Central memory CD8-positive, alpha-beta T cell (primary cell): Measurements from ENCODE around the gene SDHA.
"Not testable (repeated sequence)": the region's sequence is repeated elsewhere in the genome, so short reads cannot be mapped to it uniquely, and the experiment has no call there.

Source experiments
- ATAC-seq: fragments of 150-1000 bp; cut with Tn5 transposase; replicated peaks from 2 replicates; pipeline ENCODE4 v1.10.0; 2022; ENCODE audit warnings: mild to moderate bottlenecking, moderate FRiP score, moderate number of reproducible peaks; ENCODE audit not compliant: poor library complexity, severe bottlenecking; ENCODE audit errors: extremely low read depth
- DNase-seq, 2 donors: peaks; one replicate each; pipeline ENCODE4 v3.0.0; 2021; ENCODE audit warnings: low spot score in 2 of 2
- H3K27ac Mint-ChIP-seq: one replicate; pipeline ENCODE4 v1.8.0; 2022; ENCODE audit warnings: low read depth, mild to moderate bottlenecking, moderate library complexity, mixed read lengths
- H3K27me3 Mint-ChIP-seq: one replicate; pipeline ENCODE4 v1.8.0; 2022; ENCODE audit warnings: mixed read lengths
- H3K36me3 Mint-ChIP-seq: one replicate; pipeline ENCODE4 v1.8.0; 2022; ENCODE audit warnings: mild to moderate bottlenecking, moderate library complexity, mixed read lengths; ENCODE audit not compliant: insufficient read depth
- H3K4me1 Mint-ChIP-seq: one replicate; pipeline ENCODE4 v1.8.0; 2022; ENCODE audit warnings: mixed read lengths
- H3K4me3 Mint-ChIP-seq: one replicate; pipeline ENCODE4 v1.8.0; 2022; ENCODE audit warnings: mild to moderate bottlenecking, moderate library complexity, mixed read lengths
- H3K9me3 Mint-ChIP-seq: one replicate; pipeline ENCODE4 v1.8.0; 2022; ENCODE audit warnings: mixed read lengths

SDHA gene

DNA sequence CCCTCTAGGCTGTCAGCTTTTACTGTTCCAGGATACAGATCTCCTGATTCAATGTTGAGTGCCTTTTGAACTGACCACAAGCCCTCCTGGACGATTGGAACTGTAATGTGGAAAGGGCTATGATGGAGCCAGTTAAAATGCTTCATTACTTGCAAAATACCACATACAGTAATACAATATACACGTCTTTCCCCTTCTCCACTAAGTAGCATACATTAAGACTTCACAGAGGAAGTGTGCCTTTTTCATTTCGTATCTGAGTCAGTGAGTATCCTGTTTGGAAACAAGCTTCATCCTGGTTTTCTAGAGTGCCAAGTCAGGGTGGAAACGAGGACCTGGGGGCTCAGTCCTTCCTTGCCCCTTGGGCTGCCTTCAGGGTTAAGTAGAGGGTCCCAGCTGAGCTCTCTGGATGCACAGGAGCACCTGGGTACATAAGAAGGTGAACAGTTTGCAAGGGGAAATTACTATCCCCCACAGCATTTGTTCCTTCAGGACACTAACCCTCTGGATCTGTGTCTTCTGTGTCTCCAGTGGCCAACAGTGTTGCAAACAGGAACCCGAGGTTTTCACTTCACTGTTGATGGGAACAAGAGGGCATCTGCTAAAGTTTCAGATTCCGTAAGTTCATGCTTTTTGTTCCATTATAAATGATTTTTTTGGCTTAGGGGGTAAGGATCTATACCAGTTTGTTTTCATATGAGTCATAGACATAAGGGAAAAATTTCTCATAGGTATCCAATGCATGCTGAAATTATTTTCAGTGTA lies 5.0 kb downstream of the SDHA start:
- not testable (repeated sequence) for ATAC-seq, H3K27me3 Mint-ChIP-seq, H3K9me3 Mint-ChIP-seq, DNase-seq, H3K4me3 Mint-ChIP-seq
- Mint-ChIP-seq H3K4me1 (peaks cover 51% of the 10 kb centered on the region), H3K27ac (peak overlapping the region; percentile 20), H3K36me3 (peaks cover 48% of the 10 kb centered on the region)

DNA sequence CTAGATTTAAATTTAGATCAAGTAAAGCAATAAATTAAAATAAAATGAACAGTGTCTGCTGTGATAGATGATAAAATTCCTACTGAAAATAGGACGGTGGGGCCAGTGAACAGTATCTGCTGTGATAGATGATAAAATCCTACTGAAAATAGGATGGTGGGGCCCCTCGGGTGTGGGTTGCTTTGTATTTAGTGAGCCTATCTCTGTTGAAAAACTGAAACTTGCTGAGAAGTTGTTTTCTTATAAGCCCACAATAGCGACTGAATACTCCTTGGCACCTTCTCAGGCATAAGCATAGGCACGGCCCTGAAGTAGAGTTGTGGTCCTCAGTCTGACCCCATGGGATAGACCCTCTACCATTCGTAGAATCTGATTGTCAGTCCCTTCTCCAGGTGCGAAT lies 5.7 kb downstream of the SDHA start:
- H3K4me1 Mint-ChIP-seq, result peaks cover 51% of the 10 kb centered on the region
- H3K27ac Mint-ChIP-seq, result no peak overlapping the region
- no peaks in the 10 kb centered on the region for H3K27me3 Mint-ChIP-seq
- H3K36me3 Mint-ChIP-seq, result peaks cover 49% of the 10 kb centered on the region
- no peak for DNase-seq
- ATAC-seq, result no peak
- H3K9me3 Mint-ChIP-seq, result no peaks in the 10 kb centered on the region
- no peak overlapping the region for H3K4me3 Mint-ChIP-seq

DNA sequence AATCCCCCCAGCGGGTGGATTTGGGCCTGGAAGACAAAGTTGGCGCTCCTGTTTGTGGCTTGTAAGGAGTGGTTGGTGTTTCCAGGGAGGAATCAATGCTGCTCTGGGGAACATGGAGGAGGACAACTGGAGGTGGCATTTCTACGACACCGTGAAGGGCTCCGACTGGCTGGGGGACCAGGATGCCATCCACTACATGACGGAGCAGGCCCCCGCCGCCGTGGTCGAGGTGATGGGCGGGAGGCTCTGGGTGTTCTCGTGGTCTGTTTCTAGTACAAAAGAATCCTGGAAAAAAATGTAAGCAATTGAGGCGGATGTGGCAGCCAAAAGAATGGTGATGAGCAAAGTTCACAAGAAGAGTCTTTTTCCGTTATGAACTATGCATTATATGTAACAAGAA lies 7.2 kb downstream of the SDHA start:
- no peak for DNase-seq
- no peak for ATAC-seq
- Mint-ChIP-seq H3K9me3 (no peaks in the 10 kb centered on the region), H3K4me1 (peaks cover 42% of the 10 kb centered on the region), H3K27me3 (no peaks in the 10 kb centered on the region), H3K36me3 (peaks cover 52% of the 10 kb centered on the region), H3K4me3 (peak overlapping the region; percentile 6), H3K27ac (peak overlapping the region; percentile 25)

DNA sequence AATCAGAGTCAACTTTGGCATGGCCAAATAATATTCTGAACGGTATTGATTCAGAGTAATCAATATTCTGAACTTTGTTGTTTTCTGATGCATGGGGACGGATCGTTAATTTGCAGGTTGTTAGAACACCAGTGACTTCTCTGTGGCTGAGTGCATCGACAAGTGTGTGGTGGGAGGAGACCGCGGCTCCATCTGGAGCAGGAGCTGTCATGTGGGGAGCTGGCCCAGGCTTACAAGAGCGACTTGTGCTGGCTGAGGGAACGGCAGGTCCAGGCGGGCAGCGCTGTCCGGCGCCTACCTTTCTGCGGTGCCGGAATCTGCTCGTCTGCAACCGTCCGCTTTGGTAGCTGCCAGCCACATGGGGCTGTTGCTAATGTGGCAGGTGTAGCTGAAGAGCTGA lies 9.3 kb downstream of the SDHA start:
- not testable (repeated sequence) for H3K27me3 Mint-ChIP-seq, DNase-seq, H3K27ac Mint-ChIP-seq, H3K9me3 Mint-ChIP-seq, ATAC-seq, H3K4me3 Mint-ChIP-seq
- Mint-ChIP-seq H3K4me1 (peaks cover 25% of the 10 kb centered on the region), H3K36me3 (peaks cover 65% of the 10 kb centered on the region)

GRCh38 chr5:228886-229285 lies 10.8 kb downstream of the SDHA start:
- Mint-ChIP-seq H3K4me3 (no peak overlapping the region), H3K9me3 (no peaks in the 10 kb centered on the region), H3K4me1 (peaks cover 11% of the 10 kb centered on the region), H3K36me3 (peaks cover 77% of the 10 kb centered on the region), H3K27me3 (no peaks in the 10 kb centered on the region), H3K27ac (no peak overlapping the region)
- ATAC-seq, result no peak
- no peak for DNase-seq

DNA sequence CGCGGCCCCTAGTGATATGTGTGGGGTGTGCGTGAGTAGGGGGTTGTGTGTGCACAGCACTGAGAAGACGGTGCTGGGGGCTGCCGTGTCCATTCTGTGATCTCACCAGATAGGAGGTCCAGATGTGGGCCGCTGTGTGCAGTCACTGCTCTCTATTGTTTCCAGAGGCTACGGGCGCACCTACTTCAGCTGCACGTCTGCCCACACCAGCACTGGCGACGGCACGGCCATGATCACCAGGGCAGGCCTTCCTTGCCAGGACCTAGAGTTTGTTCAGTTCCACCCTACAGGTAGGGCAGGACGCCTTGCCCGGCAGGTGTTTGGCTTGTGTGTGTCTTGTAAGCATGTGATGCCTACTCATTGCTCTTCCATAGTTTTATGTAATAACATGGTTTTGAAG lies 12.6 kb downstream of the SDHA start:
- DNase-seq (no peak), ATAC-seq (no peak)
- H3K4me1 Mint-ChIP-seq, result no peaks in the 10 kb centered on the region
- H3K27ac Mint-ChIP-seq, result no peak overlapping the region
- no peak overlapping the region for H3K4me3 Mint-ChIP-seq
- no peaks in the 10 kb centered on the region for H3K9me3 Mint-ChIP-seq
- H3K36me3 Mint-ChIP-seq, result peaks cover 79% of the 10 kb centered on the region
- no peaks in the 10 kb centered on the region for H3K27me3 Mint-ChIP-seq

GRCh38 chr5:231661-232060 lies 13.5 kb downstream of the SDHA start:
- Mint-ChIP-seq H3K36me3 (peaks cover 77% of the 10 kb centered on the region), H3K27ac (no peak overlapping the region), H3K27me3 (no peaks in the 10 kb centered on the region), H3K9me3 (no peaks in the 10 kb centered on the region), H3K4me3 (no peak overlapping the region), H3K4me1 (no peaks in the 10 kb centered on the region)
- no peak for ATAC-seq
- DNase-seq, result no peak

DNA sequence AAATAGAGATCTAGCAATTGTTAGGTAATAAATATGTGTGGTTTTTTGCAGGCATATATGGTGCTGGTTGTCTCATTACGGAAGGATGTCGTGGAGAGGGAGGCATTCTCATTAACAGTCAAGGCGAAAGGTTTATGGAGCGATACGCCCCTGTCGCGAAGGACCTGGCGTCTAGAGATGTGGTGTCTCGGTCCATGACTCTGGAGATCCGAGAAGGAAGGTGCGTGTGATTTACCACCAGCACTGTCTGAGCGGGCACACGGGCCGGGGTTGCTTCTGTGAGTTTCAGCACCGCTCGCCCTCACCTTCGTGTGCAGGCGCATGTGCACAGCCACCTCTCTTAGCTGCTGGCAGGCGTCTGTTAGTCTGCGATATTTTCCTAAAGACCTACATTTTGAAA lies 15.3 kb downstream of the SDHA start:
- H3K27me3 Mint-ChIP-seq, H3K4me1 Mint-ChIP-seq, H3K9me3 Mint-ChIP-seq, DNase-seq, H3K4me3 Mint-ChIP-seq, H3K27ac Mint-ChIP-seq, ATAC-seq: not testable (repeated sequence)
- peaks cover 73% of the 10 kb centered on the region for H3K36me3 Mint-ChIP-seq

DNA sequence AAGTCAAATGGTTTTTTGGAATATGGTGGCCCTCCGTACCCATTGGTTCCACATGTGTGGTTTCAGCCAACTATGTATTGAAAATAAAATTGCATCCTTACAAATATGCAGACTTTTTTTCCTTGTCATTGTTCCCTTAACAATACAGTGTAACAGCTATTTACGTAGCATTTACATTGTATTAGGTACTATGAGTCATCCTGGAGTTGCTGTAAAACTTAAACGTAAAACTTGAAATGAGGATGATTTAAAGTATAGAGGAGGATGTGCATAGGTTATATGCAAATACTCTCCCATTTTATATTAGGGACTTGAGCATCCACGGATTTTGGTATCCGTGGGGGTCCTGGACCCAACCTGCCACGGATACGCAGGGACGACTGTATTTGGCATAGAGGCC lies 16.3 kb downstream of the SDHA start:
- no peak for ATAC-seq
- DNase-seq, result no peak
- Mint-ChIP-seq H3K36me3 (peaks cover 74% of the 10 kb centered on the region), H3K27me3 (no peaks in the 10 kb centered on the region), H3K27ac (no peak overlapping the region), H3K9me3 (no peaks in the 10 kb centered on the region), H3K4me3 (no peak overlapping the region), H3K4me1 (no peaks in the 10 kb centered on the region)

- H3K27me3 Mint-ChIP-seq, DNase-seq, H3K4me1 Mint-ChIP-seq, H3K9me3 Mint-ChIP-seq, ATAC-seq, H3K4me3 Mint-ChIP-seq, H3K27ac Mint-ChIP-seq: not testable (repeated sequence)
- peaks cover 80% of the 10 kb centered on the region for H3K36me3 Mint-ChIP-seq
Observed at GRCh38 chr5:235527-235926, 17.4 kb downstream of the SDHA start.

DNA sequence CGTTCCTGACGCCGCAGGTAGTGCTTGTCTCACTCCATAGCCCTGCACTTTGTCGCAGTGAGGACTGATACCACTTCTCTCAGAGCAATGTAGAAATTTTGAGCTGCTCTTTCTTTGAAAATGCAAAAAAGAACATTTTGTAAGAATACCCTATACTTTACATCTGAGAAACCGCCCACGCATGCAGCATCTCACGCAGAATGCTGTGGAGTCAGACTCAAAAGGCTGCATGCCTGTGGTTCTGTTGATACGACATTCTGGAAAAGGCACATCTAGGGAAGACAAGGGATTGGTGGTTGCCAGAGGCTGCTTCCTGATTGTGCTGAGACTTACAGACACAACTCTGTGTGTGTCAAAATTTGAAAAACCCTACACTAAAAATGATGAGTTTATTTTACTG lies 19.8 kb downstream of the SDHA start:
- not testable (repeated sequence) for DNase-seq, H3K4me1 Mint-ChIP-seq, H3K27ac Mint-ChIP-seq, H3K4me3 Mint-ChIP-seq, H3K9me3 Mint-ChIP-seq, H3K27me3 Mint-ChIP-seq, ATAC-seq
- H3K36me3 Mint-ChIP-seq, result peaks cover 79% of the 10 kb centered on the region

DNA sequence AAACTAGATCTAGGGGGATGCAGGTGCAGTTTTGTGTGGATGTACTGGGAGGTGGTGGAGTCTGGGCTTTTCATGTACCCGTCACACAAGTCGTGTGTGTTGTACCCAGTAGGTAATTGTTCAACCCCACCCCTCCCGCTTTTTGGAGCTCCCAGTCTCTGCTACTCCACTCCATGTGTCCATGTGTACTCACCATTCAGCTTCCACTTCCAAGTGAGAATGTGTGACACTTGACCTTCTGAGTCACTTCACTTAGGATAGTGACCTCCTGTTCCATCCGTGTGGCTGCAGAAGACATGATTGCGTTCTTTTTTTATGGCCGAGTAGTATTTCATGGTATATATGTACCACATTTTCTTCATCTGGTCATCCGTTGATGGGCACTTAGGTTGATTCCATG lies 22.4 kb downstream of the SDHA start:
- H3K4me3 Mint-ChIP-seq, result not testable (repeated sequence)

GRCh38 chr5:241045-241669 lies 23.0 kb downstream of the SDHA start:
- H3K4me3 Mint-ChIP-seq, ATAC-seq, H3K4me1 Mint-ChIP-seq, H3K27me3 Mint-ChIP-seq, DNase-seq, H3K27ac Mint-ChIP-seq, H3K9me3 Mint-ChIP-seq: not testable (repeated sequence)
- H3K36me3 Mint-ChIP-seq, result peaks cover 56% of the 10 kb centered on the region

More for the DNA sequence above, 22.4 kb downstream of the SDHA start:
- H3K27ac Mint-ChIP-seq, H3K27me3 Mint-ChIP-seq, ATAC-seq, DNase-seq, H3K4me1 Mint-ChIP-seq, H3K9me3 Mint-ChIP-seq: not testable (repeated sequence)
- peaks cover 60% of the 10 kb centered on the region for H3K36me3 Mint-ChIP-seq
